Spinal cord (tissue), 10 donors: Measurements from ENCODE around the gene DISC1. TPM values are rescaled to one million over a fixed set of nuclear protein-coding genes. Genes with fewer than 3 reads are reported as not detected.

ENCODE experiments used
- DNase-seq, 6 donors: peaks; one replicate each; pipeline versions ENCODE4 v3.0.0 to v3.0.0-alpha.2; 2013 to 2015; ENCODE audit warnings: low spot score in 6 of 6, low read depth in 4 of 6
- H3K27ac ChIP-seq: one replicate; pipeline ENCODE4 v1.5.1; 2013; ENCODE audit warnings: low read depth, low read length, control low read depth
- H3K27me3 ChIP-seq: one replicate; pipeline ENCODE4 v1.6.1; 2013; ENCODE audit warnings: low read length; ENCODE audit not compliant: control insufficient read depth, insufficient read depth
- H3K36me3 ChIP-seq: one replicate; pipeline ENCODE4 v1.6.1; 2013; ENCODE audit warnings: low read length; ENCODE audit not compliant: control insufficient read depth, insufficient read depth
- H3K4me1 ChIP-seq: one replicate; pipeline ENCODE4 v1.6.1; 2013; ENCODE audit warnings: low read length; ENCODE audit not compliant: control insufficient read depth, insufficient read depth
- H3K4me3 ChIP-seq: one replicate; pipeline ENCODE4 v1.5.1; 2013; ENCODE audit warnings: low read depth, low read length, control low read depth
- H3K9me3 ChIP-seq: one replicate; pipeline ENCODE4 v1.6.1; 2013; ENCODE audit warnings: low read length; ENCODE audit not compliant: control insufficient read depth, insufficient read depth
- WGBS: methylation state at CpG from one replicate; pipeline ENCODE4 v1.1.5; 2013; ENCODE audit warnings: missing lambda C conversion rate; ENCODE audit not compliant: insufficient coverage; 5-methylcytosine and 5-hydroxymethylcytosine counted together
- polyA plus RNA-seq, 2 donors: library from polyadenylated mRNA; unstranded; fragments of 120-200 nt; gene quantifications; one replicate each; pipeline ENCODE4 v1.2.1, GENCODE V29; 2013; ENCODE audit not compliant: insufficient read length in 2 of 2
- total RNA-seq, 2 donors: library from RNA; depleted of rRNA in 1 of 2; stranded (reverse); fragments of 120-200 nt in 1 of 2; fragments of >200 nt in 1 of 2; gene quantifications; one replicate each; pipeline versions ENCODE4 v1.2.3 to v1.2.4, GENCODE V29; 2013 to 2014
- donor health status: healthy.

Gene DISC1
- total and polyA plus RNA-seq, 4 donors: 8.3 to 22.1 (median 13.7) TPM

DNA sequence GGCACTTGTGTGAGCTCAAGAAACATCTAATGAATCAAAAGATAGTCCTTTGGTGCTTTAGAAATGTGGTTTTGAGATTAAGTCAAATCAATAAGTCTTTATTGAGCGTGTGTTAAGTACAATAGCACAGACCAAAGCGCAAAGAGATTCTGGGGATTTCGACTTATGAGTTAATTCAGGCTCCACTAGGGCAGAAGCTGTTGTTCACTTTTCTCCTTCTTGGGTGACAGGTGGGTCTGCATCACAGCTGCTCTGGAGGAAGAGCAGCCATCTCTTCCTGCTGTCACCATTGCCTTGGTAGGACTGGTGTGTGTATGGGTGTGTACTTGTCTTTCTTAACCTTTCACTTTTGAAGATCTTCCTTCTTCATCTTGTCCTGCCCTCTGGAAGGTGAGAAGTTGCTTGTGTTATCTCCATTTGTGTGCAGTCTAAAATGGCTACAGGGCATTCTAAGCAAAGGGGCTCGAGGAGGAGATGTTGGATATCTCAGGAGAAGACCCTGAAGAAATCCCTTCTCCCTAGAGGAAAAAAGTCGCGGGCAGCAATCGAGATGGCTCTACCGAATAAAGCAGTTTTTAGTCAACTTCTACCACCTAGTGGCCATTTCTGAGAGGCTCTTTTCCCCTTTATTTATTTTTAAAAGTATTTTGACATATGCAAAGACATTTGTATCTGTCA is 22.9 kb upstream of the DISC1 start:
- no peaks in the 10 kb centered on the region for H3K9me3 ChIP-seq
- 93% methylated on average over 3 of the region's 8 CpGs for WGBS
- peak overlapping the region; percentile 35 for H3K4me3 ChIP-seq
- H3K27ac ChIP-seq: no peak overlapping the region
- DNase-seq: peak in 3 of 6 donors; percentile 33 to 84 (median 79)
- H3K27me3 ChIP-seq: no peaks in the 10 kb centered on the region
- H3K4me1 ChIP-seq: no peaks in the 10 kb centered on the region
- H3K36me3 ChIP-seq: no peaks in the 10 kb centered on the region

DNA sequence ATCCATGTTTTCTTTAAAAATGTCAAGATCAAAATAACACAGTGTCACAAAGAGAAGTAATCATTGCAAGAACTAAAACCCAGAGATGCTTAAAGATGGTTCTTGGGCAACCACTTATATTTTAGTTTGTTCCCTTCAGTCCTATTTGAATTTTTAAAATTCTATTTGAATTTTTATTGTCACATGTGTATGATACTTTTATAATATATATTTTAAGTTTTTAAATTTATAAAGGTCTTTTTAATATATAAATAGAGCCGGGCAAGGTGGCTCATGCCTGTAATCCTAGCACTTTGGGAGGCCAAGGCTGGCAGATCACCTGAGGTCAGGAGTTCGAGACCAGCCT is 22.3 kb upstream of the DISC1 start:
- H3K4me1 ChIP-seq: no peaks in the 10 kb centered on the region
- DNase-seq: no peak
- H3K27me3 ChIP-seq: no peaks in the 10 kb centered on the region
- H3K4me3 ChIP-seq: no peak overlapping the region
- H3K9me3 ChIP-seq: no peaks in the 10 kb centered on the region
- no peak overlapping the region for H3K27ac ChIP-seq
- no peaks in the 10 kb centered on the region for H3K36me3 ChIP-seq
- 100% methylated on average over 1 of the region's 2 CpGs for WGBS

DNA sequence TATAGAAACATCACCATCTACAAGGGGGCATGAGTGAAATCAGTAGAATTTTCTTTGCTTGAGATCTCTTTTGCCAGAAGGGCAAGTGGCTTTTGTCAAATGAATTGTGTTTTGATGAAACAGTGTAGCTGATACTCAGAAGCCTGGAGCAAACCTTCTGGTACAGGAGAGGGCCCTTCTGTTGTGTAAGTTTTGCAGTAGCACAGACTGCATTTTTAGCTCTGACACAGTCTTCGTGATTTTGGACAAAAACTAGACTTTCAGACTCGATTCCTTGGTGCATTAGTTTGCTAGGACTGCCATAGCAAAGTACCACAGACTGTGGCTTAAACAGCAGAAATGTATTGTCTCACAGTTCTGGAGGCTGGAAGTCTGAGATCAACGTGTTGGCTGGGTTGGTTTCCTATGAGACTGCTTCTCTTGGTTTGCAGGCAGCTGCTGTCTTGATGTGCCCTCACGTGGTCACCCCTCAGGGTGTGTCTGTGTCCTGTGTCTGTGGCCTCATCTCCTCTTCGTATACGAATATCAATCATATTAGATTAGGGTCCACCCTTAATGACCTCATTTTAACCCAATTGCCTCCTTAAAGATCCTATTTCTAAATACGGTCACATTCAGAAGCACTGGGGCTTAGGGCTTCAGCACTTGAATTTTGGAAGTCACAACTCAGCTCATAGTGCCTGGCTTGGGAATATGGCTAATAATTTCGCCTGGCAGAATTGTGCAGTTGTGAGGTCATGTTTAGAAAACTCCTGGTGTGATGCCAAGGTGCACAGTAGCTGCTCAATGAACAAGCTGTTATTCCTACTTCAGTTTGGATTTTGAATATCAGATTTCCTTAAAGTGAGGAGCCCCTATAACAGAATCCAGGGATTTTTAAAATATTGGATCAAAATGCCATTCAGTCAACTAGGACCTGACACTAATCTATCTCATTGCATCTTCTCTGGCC is 21.2 kb upstream of the DISC1 start:
- Histone ChIP-seq H3K9me3 (no peaks in the 10 kb centered on the region), H3K4me3 (no peak overlapping the region), H3K36me3 (no peaks in the 10 kb centered on the region), H3K27ac (no peak overlapping the region), H3K27me3 (no peaks in the 10 kb centered on the region), H3K4me1 (no peaks in the 10 kb centered on the region)
- 60% methylated on average over 7 of the region's 8 CpGs for WGBS
- peak in 1 of 6 donors; percentile 54 for DNase-seq

DNA sequence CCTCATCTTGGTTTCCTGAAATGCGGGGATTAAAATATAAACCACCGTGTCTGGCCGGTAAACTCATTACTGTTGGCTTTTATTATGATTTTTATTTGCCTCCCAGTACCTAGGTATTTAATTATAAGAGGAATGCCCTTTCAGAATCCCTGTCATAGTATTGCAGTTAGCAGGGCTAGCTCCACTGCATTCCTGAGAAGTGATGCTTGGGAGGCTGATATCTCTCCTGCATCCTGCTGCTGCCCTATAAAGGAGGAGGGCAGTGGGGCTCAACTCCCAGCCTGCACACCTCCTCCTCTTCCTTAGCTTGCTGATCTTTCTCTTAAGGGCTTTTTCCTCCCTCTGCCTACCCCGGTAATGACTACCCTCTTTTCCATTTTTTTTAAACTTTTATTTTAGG is 19.9 kb upstream of the DISC1 start:
- no peaks in the 10 kb centered on the region for H3K36me3 ChIP-seq
- no peaks in the 10 kb centered on the region for H3K9me3 ChIP-seq
- H3K4me3 ChIP-seq: no peak overlapping the region
- no CpG with 5 or more reads among the region's 4 CpGs for WGBS
- no peak overlapping the region for H3K27ac ChIP-seq
- H3K4me1 ChIP-seq: no peaks in the 10 kb centered on the region
- H3K27me3 ChIP-seq: no peaks in the 10 kb centered on the region
- DNase-seq: no peak

DNA sequence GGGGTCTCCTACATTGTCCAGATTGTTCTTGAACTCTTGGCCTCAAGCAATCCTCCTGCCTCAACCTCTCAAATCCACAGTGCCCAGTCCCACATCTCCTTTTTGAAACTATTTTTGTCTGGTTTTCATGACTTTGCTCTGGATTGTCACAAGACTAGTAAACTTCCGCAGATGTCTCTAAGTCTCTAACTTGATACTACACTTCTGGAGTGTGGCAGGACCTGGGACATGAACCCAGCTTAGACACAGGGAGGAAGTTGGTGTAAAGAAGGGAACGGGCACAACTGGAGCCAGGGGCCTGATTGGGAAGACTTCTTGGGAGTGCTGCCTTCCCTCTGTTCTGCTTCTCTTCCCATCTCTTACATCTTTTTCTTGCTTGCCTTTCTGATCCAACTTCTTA is 16.2 kb upstream of the DISC1 start:
- Histone ChIP-seq H3K27me3 (no peaks in the 10 kb centered on the region), H3K36me3 (no peaks in the 10 kb centered on the region), H3K4me3 (no peak overlapping the region), H3K4me1 (no peaks in the 10 kb centered on the region), H3K27ac (no peak overlapping the region), H3K9me3 (no peaks in the 10 kb centered on the region)
- DNase-seq: no peak
- 100% methylated on average over 1 of the region's 2 CpGs for WGBS

DNA sequence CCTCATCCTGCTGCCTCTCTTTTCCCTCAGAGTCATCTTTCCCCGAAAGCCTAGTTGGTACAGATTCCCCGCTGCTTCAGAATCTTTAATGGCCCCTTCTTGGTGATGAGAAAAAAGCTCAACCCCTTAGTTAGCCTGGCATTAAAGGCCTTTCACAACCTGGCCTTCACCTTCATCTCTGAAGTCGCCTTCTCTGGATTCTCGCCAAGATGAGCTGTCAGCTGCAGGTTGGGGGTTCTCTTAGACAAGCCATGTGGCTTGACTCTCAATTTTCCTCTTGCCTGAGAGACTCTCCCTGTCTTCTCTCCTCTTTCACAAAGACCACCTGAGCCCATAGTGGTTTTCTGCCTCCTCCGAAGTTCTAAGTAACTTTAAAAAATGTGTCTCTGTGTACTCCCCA is 15.5 kb upstream of the DISC1 start:
- no peaks in the 10 kb centered on the region for H3K27me3 ChIP-seq
- 83% methylated on average over 4 of the region's 5 CpGs for WGBS
- no peak overlapping the region for H3K27ac ChIP-seq
- H3K36me3 ChIP-seq: no peaks in the 10 kb centered on the region
- H3K4me1 ChIP-seq: no peaks in the 10 kb centered on the region
- no peaks in the 10 kb centered on the region for H3K9me3 ChIP-seq
- H3K4me3 ChIP-seq: no peak overlapping the region
- DNase-seq: no peak

DNA sequence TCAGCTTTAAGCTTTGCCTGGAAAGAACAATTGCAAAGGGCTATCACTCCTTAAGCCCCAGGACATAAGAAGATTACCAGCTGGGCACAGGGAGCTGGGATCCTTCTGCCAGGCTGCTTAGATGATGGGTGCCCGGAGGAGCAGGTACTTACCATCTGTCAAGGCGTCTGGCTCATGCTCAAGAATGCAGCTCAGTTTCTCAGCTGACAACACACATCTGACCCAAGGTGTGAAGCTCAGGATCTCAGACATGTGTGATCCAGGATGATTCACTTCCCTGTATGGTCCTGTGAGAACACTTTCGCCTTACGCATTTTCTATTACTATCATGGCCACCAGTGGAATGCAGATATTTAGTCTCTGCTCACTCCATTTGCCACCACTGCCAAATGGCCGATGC is 14.7 kb upstream of the DISC1 start:
- no peaks in the 10 kb centered on the region for H3K27me3 ChIP-seq
- H3K27ac ChIP-seq: no peak overlapping the region
- WGBS: 86% methylated on average over 5 of the region's 5 CpGs
- H3K4me3 ChIP-seq: no peak overlapping the region
- DNase-seq: no peak
- H3K36me3 ChIP-seq: no peaks in the 10 kb centered on the region
- no peaks in the 10 kb centered on the region for H3K9me3 ChIP-seq
- H3K4me1 ChIP-seq: no peaks in the 10 kb centered on the region

DNA sequence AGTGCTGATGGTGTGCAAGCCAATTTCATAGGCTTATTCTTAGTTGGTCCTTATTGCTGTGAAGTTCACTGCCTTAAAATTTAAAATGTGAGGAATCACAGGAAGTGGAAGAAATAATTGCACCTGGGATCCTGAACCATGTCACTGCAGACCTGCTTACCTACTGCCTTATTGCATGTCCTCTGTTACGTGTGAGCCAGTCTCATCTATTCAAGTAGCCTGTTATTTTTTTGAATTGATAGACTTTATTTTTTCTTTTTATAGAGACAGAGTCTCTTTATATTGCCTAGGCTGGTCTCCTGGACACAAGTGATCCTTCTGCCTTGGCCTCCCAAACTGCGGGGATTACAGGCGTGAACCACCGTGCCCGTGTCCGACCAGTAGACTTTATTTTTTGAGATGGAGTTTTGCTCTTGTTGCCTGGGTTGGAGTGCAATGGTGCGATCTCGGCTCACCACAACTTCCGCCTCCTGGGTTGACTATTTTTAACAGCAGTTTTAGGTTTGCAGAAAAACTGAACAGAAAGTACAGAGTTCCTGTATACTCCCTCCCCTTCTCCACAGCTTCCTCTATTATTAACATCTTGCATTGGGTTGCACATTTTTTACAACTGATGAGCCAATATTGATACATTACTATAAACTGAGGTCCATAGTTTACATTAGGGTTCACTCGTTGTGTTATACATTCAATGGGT is 14.0 kb upstream of the DISC1 start:
- H3K9me3 ChIP-seq: no peaks in the 10 kb centered on the region
- H3K4me3 ChIP-seq: no peak overlapping the region
- H3K4me1 ChIP-seq: no peaks in the 10 kb centered on the region
- no peak overlapping the region for H3K27ac ChIP-seq
- no peaks in the 10 kb centered on the region for H3K27me3 ChIP-seq
- 91% methylated on average over 4 of the region's 10 CpGs for WGBS
- DNase-seq: no peak
- no peaks in the 10 kb centered on the region for H3K36me3 ChIP-seq

DNA sequence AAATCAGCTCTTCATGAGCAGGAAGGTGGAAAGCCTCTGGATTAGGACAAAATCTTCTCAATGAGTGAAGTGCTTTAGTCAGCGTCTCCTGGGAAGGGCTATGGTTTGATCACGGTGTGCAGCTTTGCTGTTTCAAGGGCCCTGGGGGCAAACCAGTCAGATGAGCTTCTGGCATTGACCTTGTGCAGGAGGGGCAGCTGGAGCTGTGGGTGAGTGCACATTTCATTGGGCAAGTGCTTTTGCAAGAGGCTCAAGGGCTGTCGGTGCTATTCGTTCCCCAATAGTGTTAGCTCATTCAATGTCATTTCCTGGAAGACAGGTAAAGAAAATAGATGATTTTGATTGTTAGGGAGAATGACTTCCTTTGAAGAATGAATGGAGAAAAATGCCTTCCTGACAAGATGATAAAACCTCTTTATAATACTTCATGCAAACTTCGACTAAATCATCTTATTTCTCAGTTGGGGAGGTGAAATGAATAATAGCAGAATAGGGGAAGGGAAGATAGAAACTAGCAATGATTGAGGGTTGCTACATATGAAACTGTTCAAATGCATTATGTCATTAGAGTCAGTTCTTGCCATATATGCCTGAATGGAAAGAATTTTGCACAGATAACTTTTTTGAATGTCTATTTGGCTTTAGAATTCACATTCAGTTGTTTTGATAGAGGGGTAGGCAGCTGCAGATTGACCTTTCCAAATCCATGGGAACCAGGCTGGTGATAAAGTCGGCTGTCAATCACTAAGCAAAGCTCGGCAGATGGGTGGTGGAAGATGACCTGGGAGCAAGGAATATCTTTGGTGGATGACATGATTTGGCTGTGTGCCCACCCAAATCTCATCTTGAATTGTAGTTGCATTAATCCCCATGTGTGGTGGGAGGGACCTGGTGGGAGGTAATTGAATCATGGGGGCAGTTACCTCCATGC is 12.9 kb upstream of the DISC1 start:
- Histone ChIP-seq H3K9me3 (no peaks in the 10 kb centered on the region), H3K27me3 (no peaks in the 10 kb centered on the region), H3K4me3 (no peak overlapping the region), H3K4me1 (no peaks in the 10 kb centered on the region), H3K36me3 (no peaks in the 10 kb centered on the region), H3K27ac (no peak overlapping the region)
- DNase-seq: no peak
- WGBS: 80% methylated on average over 6 of the region's 7 CpGs
